Gastroesophageal sphincter (tissue), 4 donors: ENCODE data around the gene CDH13. TPM values are rescaled to one million over a fixed set of nuclear protein-coding genes. Genes with fewer than 3 reads are reported as not detected.

Experiments
- ATAC-seq: fragments of 150-250 bp; one replicate; pipeline ENCODE4 v1.9.1; 2016; ENCODE audit warnings: mild to moderate bottlenecking, moderate library complexity
- H3K27ac ChIP-seq, 4 donors: fragments of 200-600 bp; sonication (generic) in 3 of 4; 1 replicate in 3 of 4; 2 replicates in 1 of 4; pipeline ENCODE4 v1.5.1; 2016 to 2019
- H3K27me3 ChIP-seq: fragments of 200-600 bp; sonication (generic); one replicate; pipeline ENCODE4 v1.5.1; 2019
- H3K36me3 ChIP-seq, 2 donors: fragments of 200-600 bp; sonication (generic); one replicate each; pipeline ENCODE4 v1.5.1; 2019; ENCODE audit warnings: control low read depth in 1 of 2
- H3K4me1 ChIP-seq, 3 donors: fragments of 200-600 bp; sonication (generic); 1 replicate in 2 of 3; 2 replicates in 1 of 3; pipeline ENCODE4 v1.5.1; 2016 to 2019; ENCODE audit warnings: control low read depth in 2 of 3
- H3K4me3 ChIP-seq, 2 donors: fragments of 200-600 bp; sonication (generic); one replicate each; pipeline ENCODE4 v1.5.1; 2019; ENCODE audit warnings: mild to moderate bottlenecking in 1 of 2, moderate library complexity in 1 of 2
- H3K9me3 ChIP-seq, 3 donors: fragments of 200-600 bp; sonication (generic); one replicate each; pipeline ENCODE4 v1.5.1; 2017 to 2019; ENCODE audit warnings: control low read depth in 2 of 3
- CTCF ChIP-seq, 4 experiments: fragments of 200-600 bp in 2 of 4; fragments of 450-650 bp in 2 of 4; sonication (generic) in 1 of 4; IDR thresholded peaks; one replicate each; pipeline ENCODE4 v1.5.1; 2017 to 2019; ENCODE audit warnings: antibody characterized with exemption in 4 of 4, mild to moderate bottlenecking in 2 of 4, moderate library complexity in 2 of 4
- EP300 ChIP-seq: sonication (generic); formaldehyde crosslinking; IDR thresholded peaks from one replicate; pipeline ENCODE4 v1.6.1; 2017; ENCODE audit warnings: antibody characterized with exemption, mild to moderate bottlenecking
- POLR2A ChIP-seq, 2 donors: fragments of 450-650 bp; IDR thresholded peaks; one replicate each; pipeline ENCODE4 v1.6.1; 2017; ENCODE audit warnings: antibody characterized with exemption in 2 of 2, mild to moderate bottlenecking in 2 of 2, moderate library complexity in 1 of 2
- POLR2AphosphoS5 ChIP-seq: sonication (generic); formaldehyde crosslinking; IDR thresholded peaks from one replicate; pipeline ENCODE4 v1.6.1; 2017; ENCODE audit warnings: antibody characterized with exemption
- WGBS, 2 donors: methylation state at CpG; one replicate each; pipeline ENCODE4 v1.1.5; 2018; ENCODE audit warnings: low coverage in 1 of 2; 5-methylcytosine and 5-hydroxymethylcytosine counted together
- total RNA-seq, 4 donors: library from RNA; depleted of rRNA; stranded (reverse); fragments of >200 nt; gene quantifications; one replicate each; pipeline ENCODE4 v1.1.0, GENCODE V29; 2016

Gene CDH13
- total RNA-seq, 4 donors from 2014 or later, result 4.2 to 22.3 (median 11.4) TPM

DNA sequence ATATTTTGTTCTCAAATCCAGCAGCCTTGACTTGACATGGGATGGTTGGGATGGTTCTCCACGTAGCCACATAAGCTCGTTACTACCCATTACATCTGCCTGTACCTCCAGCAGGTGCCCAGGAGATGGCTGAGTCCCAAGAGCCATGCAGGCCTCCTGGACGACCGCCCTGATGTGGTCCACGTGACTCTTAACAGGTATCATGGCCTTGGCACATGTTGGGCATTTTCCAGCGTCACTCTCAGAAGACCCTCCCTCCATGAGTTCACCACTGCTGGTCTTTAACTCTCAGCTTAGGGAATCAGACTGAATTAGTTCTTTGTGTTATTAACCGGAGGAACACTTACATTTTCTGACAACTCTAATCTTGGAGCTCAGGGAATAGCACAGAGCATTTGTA is 161.5 kb downstream of the CDH13 start:
- Histone ChIP-seq H3K4me3 (no peak overlapping the region), H3K9me3 (peaks cover 0 to 2% (median 0%) of the 10 kb centered on the region in 3 donors), H3K4me1 (peaks cover 0 to 2% (median 0%) of the 10 kb centered on the region in 3 donors), H3K36me3 (no peaks in the 10 kb centered on the region), H3K27me3 (no peaks in the 10 kb centered on the region), H3K27ac (no peak overlapping the region)
- TF ChIP-seq CTCF (IDR thresholded peaks at IDR 0.05), result no peak
- TF ChIP-seq POLR2AphosphoS5, result no peak
- no peak for TF ChIP-seq POLR2A (IDR thresholded peaks at IDR 0.05)
- TF ChIP-seq EP300, result no peak
- WGBS, 2 donors, result 40 to 80% methylated on average over 1 to 2 of the region's 7 CpGs
- ATAC-seq, result no peak

- Histone ChIP-seq H3K9me3 (peaks cover 0 to 2% (median 0%) of the 10 kb centered on the region in 3 donors), H3K36me3 (no peaks in the 10 kb centered on the region), H3K27me3 (no peaks in the 10 kb centered on the region), H3K4me3 (no peak overlapping the region), H3K4me1 (no peaks in the 10 kb centered on the region), H3K27ac (no peak overlapping the region)
- no peak for TF ChIP-seq CTCF (IDR thresholded peaks at IDR 0.05)
- no peak for TF ChIP-seq EP300
- TF ChIP-seq POLR2AphosphoS5, result no peak
- TF ChIP-seq POLR2A (IDR thresholded peaks at IDR 0.05), result no peak
- no peak for ATAC-seq
- 82 to 97% methylated on average over 2 to 4 of the region's 4 CpGs for WGBS, 2 donors
Observed at GRCh38 chr16:82788919-82789318, 162.2 kb downstream of the CDH13 start.

DNA sequence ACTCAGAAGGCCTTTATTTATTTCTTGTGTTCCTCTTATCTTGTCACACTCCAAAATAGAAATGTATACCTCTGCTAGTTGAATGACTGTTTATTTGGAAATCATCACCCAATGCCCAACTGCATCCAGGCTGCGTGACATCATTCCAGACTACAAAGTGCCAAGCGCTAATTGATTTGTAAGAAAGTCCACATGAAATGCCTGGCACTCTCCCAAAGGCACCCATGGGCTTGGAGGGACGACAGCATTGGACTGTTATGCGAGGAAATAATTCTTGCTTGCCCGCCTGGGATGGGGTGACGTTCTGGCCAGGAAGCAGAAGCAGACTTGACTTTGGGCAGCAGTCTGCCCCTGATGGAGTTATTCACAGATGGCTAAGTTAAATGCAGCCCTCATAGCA is 165.9 kb downstream of the CDH13 start:
- Histone ChIP-seq H3K36me3 (no peaks in the 10 kb centered on the region), H3K27me3 (no peaks in the 10 kb centered on the region), H3K4me1 (no peaks in the 10 kb centered on the region), H3K9me3 (no peaks in the 10 kb centered on the region), H3K27ac (no peak overlapping the region), H3K4me3 (no peak overlapping the region)
- no peak for ATAC-seq
- TF ChIP-seq EP300 (no peak), CTCF (IDR thresholded peaks at IDR 0.05) (no peak), POLR2A (IDR thresholded peaks at IDR 0.05) (no peak), POLR2AphosphoS5 (no peak)
- WGBS, 2 donors, result 77 to 87% methylated on average over 3 to 4 of the region's 6 CpGs

DNA sequence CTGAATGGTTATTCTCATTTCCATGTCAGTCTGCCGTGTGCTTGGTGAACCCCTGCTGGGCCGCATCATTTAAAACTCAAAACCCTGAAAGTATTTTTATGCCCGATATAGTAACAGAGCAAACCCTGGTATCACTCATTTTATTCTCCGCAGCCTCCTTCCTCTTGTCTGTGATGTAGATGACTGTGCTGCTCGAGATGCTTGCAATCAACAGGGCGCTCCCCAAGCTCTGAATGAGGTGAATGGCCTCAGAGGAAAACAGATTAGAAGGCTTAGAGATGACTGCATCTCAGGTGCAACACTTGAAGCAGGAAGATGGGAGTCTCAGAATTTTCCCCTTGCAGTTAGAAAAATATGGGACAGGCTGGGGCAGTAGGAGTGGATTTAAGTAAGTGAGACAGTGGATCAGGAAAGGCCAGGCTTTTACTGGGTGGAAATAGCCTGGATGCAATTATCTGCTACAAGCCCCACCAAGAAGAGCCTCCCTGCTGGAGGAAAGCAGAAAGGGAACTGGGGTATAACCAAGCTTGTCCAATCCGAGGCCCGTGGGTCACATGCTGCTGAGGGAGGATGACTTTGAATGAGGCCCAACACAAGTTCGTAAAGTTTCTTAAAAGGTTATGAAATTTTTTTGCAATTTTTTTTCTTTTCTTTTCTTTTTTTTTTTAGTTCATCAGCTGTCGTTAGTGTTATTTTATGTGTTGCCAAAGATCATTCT is 166.9 kb downstream of the CDH13 start:
- Histone ChIP-seq H3K27ac (no peak overlapping the region), H3K4me1 (no peaks in the 10 kb centered on the region), H3K36me3 (no peaks in the 10 kb centered on the region), H3K27me3 (no peaks in the 10 kb centered on the region), H3K9me3 (no peaks in the 10 kb centered on the region), H3K4me3 (no peak overlapping the region)
- 72 to 83% methylated on average over 7 to 8 of the region's 10 CpGs for WGBS, 2 donors
- no peak for ATAC-seq
- no peak for TF ChIP-seq CTCF (IDR thresholded peaks at IDR 0.05)
- no peak for TF ChIP-seq POLR2AphosphoS5
- no peak for TF ChIP-seq EP300
- no peak for TF ChIP-seq POLR2A (IDR thresholded peaks at IDR 0.05)

GRCh38 chr16:82796047-82796446 is 169.3 kb downstream of the CDH13 start:
- no peak overlapping the region for H3K27ac ChIP-seq
- H3K4me1 ChIP-seq, result no peaks in the 10 kb centered on the region
- no peak for ATAC-seq
- no peaks in the 10 kb centered on the region for H3K36me3 ChIP-seq
- 76 to 87% methylated on average over 3 of the region's 3 CpGs for WGBS, 2 donors
- H3K27me3 ChIP-seq, result no peaks in the 10 kb centered on the region
- TF ChIP-seq EP300, result no peak
- H3K9me3 ChIP-seq, result no peaks in the 10 kb centered on the region
- H3K4me3 ChIP-seq, result no peak overlapping the region
